Measurements from ENCODE around the gene P2RX5. TPM values are rescaled to one million over a fixed set of nuclear protein-coding genes. Genes with fewer than 3 reads are reported as not detected.

P2RX5 gene
- total RNA-seq, 1 experiment from 2014 or later: 0.66 TPM

GRCh38 chr17:3643889-3644349, 52.0 kb downstream of the P2RX5 start:
- Histone ChIP-seq H3K36me3 (ENCODE audit: control insufficient read depth, insufficient read depth, low read length) (no peaks in the 10 kb centered on the region), H3K4me3 (ENCODE audit: low read depth, low read length) (no peak overlapping the region), H3K27me3 (replicated peaks; ENCODE audit: control insufficient read depth, insufficient read depth, low read length) (no peaks in the 10 kb centered on the region), H3K4me1 (no peaks in the 10 kb centered on the region), H3K9me3 (no peaks in the 10 kb centered on the region)
- DNase-seq: no peak
- H3K9me3 Mint-ChIP-seq (ENCODE audit: unreplicated experiment): no peaks in the 10 kb centered on the region
- no peak overlapping the region for H3K27ac Mint-ChIP-seq (ENCODE audit: unreplicated experiment)
- H3K27me3 Mint-ChIP-seq (ENCODE audit: insufficient read depth, unreplicated experiment): no peaks in the 10 kb centered on the region
- H3K4me3 Mint-ChIP-seq (ENCODE audit: unreplicated experiment): no peak overlapping the region
- TF ChIP-seq CTCF (IDR thresholded peaks at IDR 0.05; ENCODE audit: insufficient read depth in 1 of 2, low read depth in 1 of 2, low read length in 1 of 2, severe bottlenecking in 1 of 2, unreplicated experiment in 1 of 2): no peak
- CTCF ChIA-PET: no interaction called here
- H3K4me1 Mint-ChIP-seq (ENCODE audit: low read depth, unreplicated experiment): no peaks in the 10 kb centered on the region
- intact Hi-C loops (cut with micrococcal nuclease; ENCODE audit: unreplicated experiment): no loop called here
- peaks cover 11% of the 10 kb centered on the region for H3K36me3 Mint-ChIP-seq (ENCODE audit: insufficient read depth, unreplicated experiment)
- BruUV-seq (replicated peaks): no TSS peak
- POLR2A ChIA-PET: no interaction called here

- H3K9me3 ChIP-seq: no peaks in the 10 kb centered on the region
- no peaks in the 10 kb centered on the region for H3K36me3 ChIP-seq (ENCODE audit: control insufficient read depth, insufficient read depth, low read length)
- CTCF ChIA-PET: no interaction called here
- POLR2A ChIA-PET: no interaction called here
- H3K27ac Mint-ChIP-seq (ENCODE audit: unreplicated experiment): no peak overlapping the region
- peak in 1 of 2 experiments; percentile 22 for DNase-seq
- intact Hi-C loops (cut with micrococcal nuclease; ENCODE audit: unreplicated experiment): no loop called here
- no peaks in the 10 kb centered on the region for H3K27me3 Mint-ChIP-seq (ENCODE audit: insufficient read depth, unreplicated experiment)
- no TSS peak for BruUV-seq (replicated peaks)
- H3K4me3 Mint-ChIP-seq (ENCODE audit: unreplicated experiment): no peak overlapping the region
- no peaks in the 10 kb centered on the region for H3K4me1 ChIP-seq
- H3K27me3 ChIP-seq (replicated peaks; ENCODE audit: control insufficient read depth, insufficient read depth, low read length): no peaks in the 10 kb centered on the region
- peaks cover 6% of the 10 kb centered on the region for H3K36me3 Mint-ChIP-seq (ENCODE audit: insufficient read depth, unreplicated experiment)
- H3K4me1 Mint-ChIP-seq (ENCODE audit: low read depth, unreplicated experiment): no peaks in the 10 kb centered on the region
- no peaks in the 10 kb centered on the region for H3K9me3 Mint-ChIP-seq (ENCODE audit: unreplicated experiment)
- no peak for TF ChIP-seq CTCF (IDR thresholded peaks at IDR 0.05; ENCODE audit: insufficient read depth in 1 of 2, low read depth in 1 of 2, low read length in 1 of 2, severe bottlenecking in 1 of 2, unreplicated experiment in 1 of 2)
- H3K4me3 ChIP-seq (ENCODE audit: low read depth, low read length): no peak overlapping the region
These were observed 54.1 kb downstream of the P2RX5 start for GRCh38 chr17:3641717-3642486.

- no peaks in the 10 kb centered on the region for H3K4me1 Mint-ChIP-seq (ENCODE audit: low read depth, unreplicated experiment)
- H3K27me3 Mint-ChIP-seq (ENCODE audit: insufficient read depth, unreplicated experiment): no peaks in the 10 kb centered on the region
- H3K36me3 Mint-ChIP-seq (ENCODE audit: insufficient read depth, unreplicated experiment): peaks cover 6% of the 10 kb centered on the region
- no peak for TF ChIP-seq CTCF (IDR thresholded peaks at IDR 0.05; ENCODE audit: insufficient read depth in 1 of 2, low read depth in 1 of 2, low read length in 1 of 2, severe bottlenecking in 1 of 2, unreplicated experiment in 1 of 2)
- intact Hi-C loops (cut with micrococcal nuclease; ENCODE audit: unreplicated experiment): no loop called here
- H3K4me1 ChIP-seq: no peaks in the 10 kb centered on the region
- POLR2A ChIA-PET: interaction anchor here (0.6 kb wide), 1 partner anchor 30 kb away, joined by 7 read pairs; no protein-coding TSS in a partner anchor
- H3K27ac Mint-ChIP-seq (ENCODE audit: unreplicated experiment): no peak overlapping the region
- no peaks in the 10 kb centered on the region for H3K27me3 ChIP-seq (replicated peaks; ENCODE audit: control insufficient read depth, insufficient read depth, low read length)
- no TSS peak for BruUV-seq (replicated peaks)
- no peaks in the 10 kb centered on the region for H3K9me3 Mint-ChIP-seq (ENCODE audit: unreplicated experiment)
- no peak for DNase-seq
- no peaks in the 10 kb centered on the region for H3K36me3 ChIP-seq (ENCODE audit: control insufficient read depth, insufficient read depth, low read length)
- H3K4me3 ChIP-seq (ENCODE audit: low read depth, low read length): no peak overlapping the region
- no peaks in the 10 kb centered on the region for H3K9me3 ChIP-seq
- CTCF ChIA-PET: no interaction called here
- no peak overlapping the region for H3K4me3 Mint-ChIP-seq (ENCODE audit: unreplicated experiment)
These were observed 54.9 kb downstream of the P2RX5 start for GRCh38 chr17:3641014-3641413.
